Measurements from ENCODE around the gene LRRC32. TPM values are rescaled to one million over a fixed set of nuclear protein-coding genes. Genes with fewer than 3 reads are reported as not detected.

LRRC32 gene
- total RNA-seq, 2 experiments from 2014 or later, result 11.2 to 12.3 TPM

- Mint-ChIP-seq H3K27ac (no peak overlapping the region), H3K4me1 (ENCODE audit: low read depth) (peaks cover 1% of the 10 kb centered on the region), H3K27me3 (no peaks in the 10 kb centered on the region), H3K36me3 (no peaks in the 10 kb centered on the region), H3K4me3 (no peak overlapping the region), H3K9me3 (no peaks in the 10 kb centered on the region)
- intact Hi-C loops (cut with micrococcal nuclease), result no loop called here
- POLR2A ChIA-PET, result no interaction called here
- CTCF ChIA-PET, result interaction anchor here (1.2 kb wide), 1 partner anchor 97 kb away, joined by 3 read pairs; no protein-coding TSS in a partner anchor
- DNase-seq, result no peak
These were observed 25.2 kb upstream of the LRRC32 start for GRCh38 chr11:76695771-76696170.

- DNase-seq, result no peak
- intact Hi-C loops (cut with micrococcal nuclease), result no loop called here
These were observed 24.6 kb upstream of the LRRC32 start for GRCh38 chr11:76695133-76695532.

GRCh38 chr11:76694664-76695063, 24.1 kb upstream of the LRRC32 start:
- CTCF ChIA-PET, result interaction anchor here (0.7 to 1.2 kb wide), 2 partner anchors 96 to 1177 kb away, joined by 3 read pairs; no protein-coding TSS in a partner anchor
- DNase-seq, result no peak

More at GRCh38 chr11:76695133-76695532, 24.6 kb upstream of the LRRC32 start:
- H3K4me1 Mint-ChIP-seq (ENCODE audit: low read depth), result no peaks in the 10 kb centered on the region
- no peaks in the 10 kb centered on the region for H3K9me3 Mint-ChIP-seq
- H3K36me3 Mint-ChIP-seq, result no peaks in the 10 kb centered on the region
- H3K27me3 Mint-ChIP-seq, result no peaks in the 10 kb centered on the region
- no peak overlapping the region for H3K4me3 Mint-ChIP-seq
- ChIA-PET POLR2A (no interaction called here), CTCF (interaction anchor here (0.7 to 1.2 kb wide), 2 partner anchors 97 to 1176 kb away, joined by 3 read pairs; no protein-coding TSS in a partner anchor)
- H3K27ac Mint-ChIP-seq, result no peak overlapping the region

DNA sequence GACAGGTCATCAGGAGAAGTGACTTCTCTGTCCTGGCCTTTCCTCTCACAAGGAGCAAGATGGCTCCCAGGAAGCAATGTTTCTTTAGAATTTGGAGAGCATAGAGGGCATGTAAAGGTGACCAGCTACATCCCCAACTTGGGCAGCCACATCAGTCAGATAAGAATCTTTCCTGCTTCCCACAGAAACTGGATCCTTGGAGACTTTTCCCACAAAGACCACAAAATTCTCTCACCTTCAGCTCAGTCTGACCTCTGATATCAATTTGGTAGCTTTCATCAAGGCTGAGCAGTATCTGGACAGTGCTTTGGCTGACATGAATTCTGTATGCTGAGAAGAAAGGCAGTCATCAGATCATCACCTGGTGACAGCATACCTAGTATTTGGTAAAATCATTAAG, 23.3 kb upstream of the LRRC32 start:
- H3K4me1 Mint-ChIP-seq (ENCODE audit: low read depth), result no peaks in the 10 kb centered on the region
- H3K4me3 Mint-ChIP-seq, result no peak overlapping the region

More at GRCh38 chr11:76694664-76695063, 24.1 kb upstream of the LRRC32 start:
- Mint-ChIP-seq H3K9me3 (no peaks in the 10 kb centered on the region), H3K27me3 (no peaks in the 10 kb centered on the region), H3K4me3 (no peak overlapping the region), H3K4me1 (ENCODE audit: low read depth) (no peaks in the 10 kb centered on the region), H3K27ac (no peak overlapping the region), H3K36me3 (no peaks in the 10 kb centered on the region)
- intact Hi-C loops (cut with micrococcal nuclease), result no loop called here
- POLR2A ChIA-PET, result no interaction called here

DNA sequence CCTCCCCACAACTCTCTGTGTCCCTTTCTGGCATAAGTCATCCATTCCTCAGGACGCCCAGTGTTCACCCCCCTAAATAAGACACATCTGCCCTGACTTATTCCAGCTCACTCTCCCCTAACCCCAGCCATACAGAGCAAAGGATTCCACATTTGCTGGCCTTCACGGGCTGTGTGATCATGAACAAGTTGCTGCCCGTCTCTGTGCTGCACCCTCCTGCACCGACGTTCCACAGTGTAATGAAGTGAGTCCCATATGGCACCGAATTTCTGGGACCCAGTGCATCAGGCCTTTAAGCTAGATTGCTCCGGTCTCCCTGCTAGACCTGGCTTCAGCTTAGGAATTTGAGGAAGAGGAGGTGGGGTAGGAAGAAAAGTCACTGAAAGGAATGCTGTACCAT, 22.4 kb upstream of the LRRC32 start:
- H3K36me3 Mint-ChIP-seq, result no peaks in the 10 kb centered on the region
- H3K9me3 Mint-ChIP-seq, result no peaks in the 10 kb centered on the region
- no peak overlapping the region for H3K27ac Mint-ChIP-seq
- intact Hi-C loops (cut with micrococcal nuclease), result no loop called here
- H3K27me3 Mint-ChIP-seq, result peaks cover 2% of the 10 kb centered on the region
- ChIA-PET POLR2A (no interaction called here), CTCF (interaction anchor here (0.6 kb wide), 1 partner anchor 28 kb away, joined by 3 read pairs; no protein-coding TSS in a partner anchor)
- H3K4me3 Mint-ChIP-seq, result no peak overlapping the region
- H3K4me1 Mint-ChIP-seq (ENCODE audit: low read depth), result no peaks in the 10 kb centered on the region
- DNase-seq, result no peak

More for the DNA sequence above, 23.3 kb upstream of the LRRC32 start:
- no peak overlapping the region for H3K27ac Mint-ChIP-seq
- CTCF ChIA-PET, result no interaction called here
- no peaks in the 10 kb centered on the region for H3K9me3 Mint-ChIP-seq
- H3K27me3 Mint-ChIP-seq, result no peaks in the 10 kb centered on the region
- POLR2A ChIA-PET, result no interaction called here
- DNase-seq, result no peak
- intact Hi-C loops (cut with micrococcal nuclease), result no loop called here
- no peaks in the 10 kb centered on the region for H3K36me3 Mint-ChIP-seq

DNA sequence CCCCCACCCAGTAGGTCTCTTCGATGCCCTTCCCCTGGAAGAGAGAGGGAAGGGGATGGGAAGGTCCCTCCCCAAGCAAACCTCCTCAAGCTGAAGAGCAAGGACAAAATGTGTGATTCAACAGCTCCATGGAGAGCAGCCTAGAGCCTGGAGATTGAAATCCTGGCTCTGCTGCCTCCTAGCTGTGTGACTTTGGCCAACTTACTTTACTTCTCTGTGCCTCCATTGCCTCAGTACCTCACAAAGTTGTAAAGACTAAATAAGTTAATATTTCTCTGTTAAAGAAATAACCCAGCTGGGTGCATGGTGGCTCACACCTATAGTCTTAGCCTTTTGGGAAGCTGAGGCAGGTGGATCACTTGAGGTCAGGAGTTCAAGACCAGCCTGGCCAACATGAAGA, 21.1 kb upstream of the LRRC32 start:
- intact Hi-C loops (cut with micrococcal nuclease), result no loop called here
- Mint-ChIP-seq H3K36me3 (no peaks in the 10 kb centered on the region), H3K27ac (no peak overlapping the region), H3K4me3 (no peak overlapping the region), H3K9me3 (no peaks in the 10 kb centered on the region), H3K27me3 (peaks cover 4% of the 10 kb centered on the region), H3K4me1 (ENCODE audit: low read depth) (peaks cover 4% of the 10 kb centered on the region)
- POLR2A ChIA-PET, result no interaction called here
- CTCF ChIA-PET, result interaction anchor here (0.8 kb wide), 1 partner anchor 10 kb away, joined by 3 read pairs; no protein-coding TSS in a partner anchor
- DNase-seq, result no peak

DNA sequence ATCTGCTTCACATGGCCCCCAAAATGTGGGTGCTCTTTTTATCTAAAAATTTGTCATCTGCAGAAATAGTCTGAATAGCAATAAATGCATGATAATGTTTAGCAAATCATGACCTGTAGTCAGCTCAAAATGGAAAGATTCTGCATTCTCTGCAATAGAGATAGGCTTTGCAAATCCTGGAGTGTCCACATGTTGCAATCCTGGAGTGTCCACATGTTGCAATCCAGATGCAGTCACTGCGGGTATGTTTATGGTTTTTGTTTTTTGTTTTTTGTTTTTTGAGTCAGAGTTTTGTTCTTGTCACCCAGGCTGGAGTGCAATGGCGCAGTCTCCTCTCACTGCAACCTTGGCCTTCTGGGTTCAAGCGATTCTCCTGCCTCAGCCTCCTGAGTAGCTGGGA, 20.2 kb upstream of the LRRC32 start:
- intact Hi-C loops (cut with micrococcal nuclease), result no loop called here
- H3K36me3 Mint-ChIP-seq, result no peaks in the 10 kb centered on the region

GRCh38 chr11:76689313-76690260, 19.0 kb upstream of the LRRC32 start:
- Mint-ChIP-seq H3K4me1 (ENCODE audit: low read depth) (peaks cover 12% of the 10 kb centered on the region), H3K9me3 (no peaks in the 10 kb centered on the region), H3K36me3 (no peaks in the 10 kb centered on the region), H3K27ac (no peak overlapping the region), H3K4me3 (no peak overlapping the region), H3K27me3 (peaks cover 4% of the 10 kb centered on the region)
- no peak for DNase-seq
- ChIA-PET POLR2A (no interaction called here), CTCF (interaction anchor here (1.1 kb wide), 1 partner anchor 10 kb away, joined by 3 read pairs; no protein-coding TSS in a partner anchor)
- intact Hi-C loops (cut with micrococcal nuclease), result no loop called here

More for the DNA sequence above, 20.2 kb upstream of the LRRC32 start:
- no peak for DNase-seq
- H3K9me3 Mint-ChIP-seq, result no peaks in the 10 kb centered on the region
- ChIA-PET POLR2A (no interaction called here), CTCF (interaction anchor here (1.1 kb wide), 1 partner anchor 11 kb away, joined by 3 read pairs; no protein-coding TSS in a partner anchor)
- peaks cover 12% of the 10 kb centered on the region for H3K4me1 Mint-ChIP-seq (ENCODE audit: low read depth)
- no peak overlapping the region for H3K27ac Mint-ChIP-seq
- H3K27me3 Mint-ChIP-seq, result peaks cover 4% of the 10 kb centered on the region
- H3K4me3 Mint-ChIP-seq, result no peak overlapping the region

GRCh38 chr11:76688146-76688545, 17.6 kb upstream of the LRRC32 start:
- DNase-seq, result no peak
- Mint-ChIP-seq H3K36me3 (no peaks in the 10 kb centered on the region), H3K27me3 (peaks cover 4% of the 10 kb centered on the region), H3K27ac (no peak overlapping the region), H3K9me3 (no peaks in the 10 kb centered on the region), H3K4me1 (ENCODE audit: low read depth) (peaks cover 12% of the 10 kb centered on the region), H3K4me3 (no peak overlapping the region)
- intact Hi-C loops (cut with micrococcal nuclease), result no loop called here
- CTCF ChIA-PET, result interaction anchor here (1.2 kb wide), 1 partner anchor 177 kb away, joined by 3 read pairs; no protein-coding TSS in a partner anchor
- POLR2A ChIA-PET, result no interaction called here

DNA sequence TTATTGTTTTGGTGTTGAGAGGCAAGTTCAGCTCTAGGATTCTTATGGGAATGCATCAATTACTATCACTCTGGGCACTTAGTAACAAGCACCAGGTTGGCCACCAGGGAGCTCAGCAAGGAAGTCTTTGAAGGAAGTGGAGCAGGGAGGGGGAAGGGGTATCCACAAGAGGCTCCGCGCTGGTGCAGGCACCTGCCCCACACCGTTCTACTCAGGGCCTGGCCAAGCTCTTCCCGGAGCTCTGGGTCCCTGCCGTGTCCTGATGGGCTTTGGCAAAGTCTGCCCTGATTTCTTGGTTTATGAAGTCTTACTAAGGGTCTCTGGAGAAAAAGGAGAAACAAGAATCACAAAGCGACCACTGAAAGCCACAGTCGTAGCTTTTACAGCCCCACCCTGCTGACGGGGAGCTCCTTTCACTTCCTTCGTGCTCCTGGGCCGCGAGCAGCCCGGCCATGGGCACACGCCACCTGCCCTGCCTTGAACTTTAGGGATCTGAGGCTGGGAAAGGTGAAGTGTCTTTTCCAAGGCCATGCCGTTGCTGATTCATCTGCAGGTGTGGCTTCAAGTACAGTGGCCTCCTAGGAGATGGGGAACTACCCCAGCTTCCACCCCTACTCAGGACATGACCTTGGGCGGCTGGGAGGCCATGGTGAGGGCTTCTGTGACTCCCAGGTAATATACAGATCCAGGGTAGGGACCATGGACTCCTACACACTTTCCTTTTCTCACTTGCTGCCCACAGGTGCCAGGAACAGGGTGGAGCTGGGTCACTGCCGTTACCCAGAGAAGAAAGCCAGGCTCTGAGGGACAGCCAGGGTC, 15.9 kb upstream of the LRRC32 start:
- intact Hi-C loops (cut with micrococcal nuclease), result no loop called here
- Mint-ChIP-seq H3K27me3 (peaks cover 6% of the 10 kb centered on the region), H3K4me3 (peak overlapping the region; percentile 13), H3K36me3 (no peaks in the 10 kb centered on the region), H3K9me3 (no peaks in the 10 kb centered on the region), H3K4me1 (ENCODE audit: low read depth) (peaks cover 12% of the 10 kb centered on the region), H3K27ac (no peak overlapping the region)
- ChIA-PET CTCF (interaction anchor here (0.8 to 1.4 kb wide), 5 partner anchors 10 to 479 kb away, joined by 3 to 4 read pairs (median 3); no protein-coding TSS in a partner anchor), POLR2A (no interaction called here)
- peak; percentile 23 for DNase-seq

GRCh38 chr11:76685831-76686230, 15.3 kb upstream of the LRRC32 start:
- POLR2A ChIA-PET, result no interaction called here
- Mint-ChIP-seq H3K36me3 (no peaks in the 10 kb centered on the region), H3K4me3 (no peak overlapping the region), H3K9me3 (no peaks in the 10 kb centered on the region), H3K27me3 (peaks cover 7% of the 10 kb centered on the region), H3K4me1 (ENCODE audit: low read depth) (peaks cover 12% of the 10 kb centered on the region), H3K27ac (no peak overlapping the region)
- intact Hi-C loops (cut with micrococcal nuclease), result no loop called here
- CTCF ChIA-PET, result interaction anchor here (0.8 to 1.4 kb wide), 4 partner anchors 10 to 478 kb away, joined by 3 to 4 read pairs (median 4); no protein-coding TSS in a partner anchor
- DNase-seq, result no peak

DNA sequence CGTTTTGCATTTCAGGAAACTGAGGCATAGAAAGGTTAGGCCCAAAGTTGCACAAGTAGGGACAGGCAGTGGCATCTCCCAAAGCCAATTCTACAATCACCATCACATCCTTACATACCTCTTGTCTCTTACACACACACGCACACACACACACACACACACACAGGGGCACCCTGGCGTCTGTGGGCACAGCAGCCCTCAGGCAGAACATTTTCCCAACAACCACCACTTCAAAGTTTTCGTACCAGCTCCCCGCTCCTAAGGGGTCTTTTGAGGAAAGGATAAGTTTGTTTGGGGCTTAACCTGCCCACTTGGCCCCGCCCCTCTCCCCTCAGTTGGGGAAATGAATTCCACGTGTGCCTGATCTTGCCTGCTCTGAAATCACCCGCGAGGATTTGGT, 14.7 kb upstream of the LRRC32 start:
- Mint-ChIP-seq H3K4me3 (no peak overlapping the region), H3K36me3 (no peaks in the 10 kb centered on the region), H3K27ac (no peak overlapping the region), H3K27me3 (peaks cover 7% of the 10 kb centered on the region), H3K9me3 (no peaks in the 10 kb centered on the region), H3K4me1 (ENCODE audit: low read depth) (peaks cover 12% of the 10 kb centered on the region)
- POLR2A ChIA-PET, result no interaction called here
- no peak for DNase-seq
- CTCF ChIA-PET, result interaction anchor here (1.2 kb wide), 1 partner anchor 37 kb away, joined by 3 read pairs; no protein-coding TSS in a partner anchor
- intact Hi-C loops (cut with micrococcal nuclease), result no loop called here

Data from activated CD4-positive, alpha-beta memory T cell treated with anti-CD3 and anti-CD28 coated beads for 36 hours (primary cell).